ENCODE results near the gene CARD14. TPM values are rescaled to one million over a fixed set of nuclear protein-coding genes. Genes with fewer than 3 reads are reported as not detected.

The CARD14 gene
- polyA plus RNA-seq, 3 donors, result 0.11 to 0.27 (median 0.16) TPM

- WGBS (ENCODE audit: insufficient coverage), result 99% methylated on average over 7 of the region's 11 CpGs
Observed at GRCh38 chr17:80176757-80177156, 6.9 kb downstream of the CARD14 start.

GRCh38 chr17:80177986-80178595 lies 8.3 kb downstream of the CARD14 start:
- Mint-ChIP-seq H3K27me3 (ENCODE audit: low read depth in 3 of 3) (peaks cover 5 to 21% (median 10%) of the 10 kb centered on the region in 3 donors), H3K36me3 (no peaks in the 10 kb centered on the region), H3K4me3 (no peak overlapping the region), H3K4me1 (no peaks in the 10 kb centered on the region), H3K27ac (no peak overlapping the region), H3K9me3 (peaks cover 0 to 3% (median 0%) of the 10 kb centered on the region in 7 donors)
- H3K4me2 ChIP-seq (replicated peaks; ENCODE audit: extremely low read depth, low read length, poor library complexity, severe bottlenecking), result no peak overlapping the region
- no peaks in the 10 kb centered on the region for H3K27me3 ChIP-seq (ENCODE audit: control insufficient read depth in 2 of 2, insufficient read depth in 2 of 2, low read length in 2 of 2)
- no peaks in the 10 kb centered on the region for H3K9me3 ChIP-seq (replicated peaks in 1 of 2; ENCODE audit: control insufficient read depth in 1 of 2, insufficient read depth in 1 of 2, low read length in 2 of 2)
- H3K4me1 ChIP-seq (ENCODE audit: control insufficient read depth in 1 of 2, insufficient read depth in 2 of 2, low read length in 2 of 2), result no peaks in the 10 kb centered on the region
- no peak overlapping the region for H3K4me3 ChIP-seq (replicated peaks in 1 of 3; ENCODE audit: low read depth in 2 of 3, low read length in 3 of 3)
- H3K9ac ChIP-seq (ENCODE audit: insufficient read depth, low read length, poor library complexity, severe bottlenecking), result no peak overlapping the region
- WGBS (ENCODE audit: insufficient coverage), result 90% methylated on average over 18 of the region's 21 CpGs
- H3K36me3 ChIP-seq (replicated peaks in 1 of 2; ENCODE audit: control insufficient read depth in 1 of 2, insufficient read depth in 2 of 2, low read length in 2 of 2), result no peaks in the 10 kb centered on the region
- no peak overlapping the region for H3K27ac ChIP-seq (ENCODE audit: low read depth in 1 of 2, low read length in 2 of 2)
- DNase-seq, result no peak
- H2AFZ ChIP-seq (ENCODE audit: insufficient read depth, low read depth, low read length, poor library complexity, severe bottlenecking), result no peak overlapping the region
- no peaks in the 10 kb centered on the region for H4K20me1 ChIP-seq (ENCODE audit: insufficient read depth, low read length)
- intact Hi-C loops (cut with micrococcal nuclease), result no loop called here
- no peak for TF ChIP-seq CTCF (IDR thresholded peaks at IDR 0.05)
- no peaks in the 10 kb centered on the region for H3K79me2 ChIP-seq (ENCODE audit: insufficient read depth, low read length)

More at GRCh38 chr17:80176757-80177156, 6.9 kb downstream of the CARD14 start:
- no peak for DNase-seq
- no peak overlapping the region for H3K4me2 ChIP-seq (replicated peaks; ENCODE audit: extremely low read depth, low read length, poor library complexity, severe bottlenecking)
- no peak overlapping the region for H3K4me3 ChIP-seq (replicated peaks in 1 of 3; ENCODE audit: low read depth in 2 of 3, low read length in 3 of 3)
- Mint-ChIP-seq H3K27me3 (ENCODE audit: low read depth in 3 of 3) (peaks cover 3 to 23% (median 10%) of the 10 kb centered on the region in 3 donors), H3K4me3 (no peak overlapping the region), H3K4me1 (no peaks in the 10 kb centered on the region), H3K27ac (peak overlapping the region in 1 of 7 donors; percentile 57), H3K36me3 (no peaks in the 10 kb centered on the region), H3K9me3 (peaks cover 0 to 3% (median 0%) of the 10 kb centered on the region in 7 donors)
- H3K36me3 ChIP-seq (replicated peaks in 1 of 2; ENCODE audit: control insufficient read depth in 1 of 2, insufficient read depth in 2 of 2, low read length in 2 of 2), result no peaks in the 10 kb centered on the region
- no peaks in the 10 kb centered on the region for H4K20me1 ChIP-seq (ENCODE audit: insufficient read depth, low read length)
- no peak overlapping the region for H3K27ac ChIP-seq (ENCODE audit: low read depth in 1 of 2, low read length in 2 of 2)
- intact Hi-C loops (cut with micrococcal nuclease), result no loop called here
- no peak for TF ChIP-seq CTCF (IDR thresholded peaks at IDR 0.05)
- H3K27me3 ChIP-seq (ENCODE audit: control insufficient read depth in 2 of 2, insufficient read depth in 2 of 2, low read length in 2 of 2), result no peaks in the 10 kb centered on the region
- H3K9ac ChIP-seq (ENCODE audit: insufficient read depth, low read length, poor library complexity, severe bottlenecking), result no peak overlapping the region
- H2AFZ ChIP-seq (ENCODE audit: insufficient read depth, low read depth, low read length, poor library complexity, severe bottlenecking), result no peak overlapping the region
- no peaks in the 10 kb centered on the region for H3K4me1 ChIP-seq (ENCODE audit: control insufficient read depth in 1 of 2, insufficient read depth in 2 of 2, low read length in 2 of 2)
- no peaks in the 10 kb centered on the region for H3K79me2 ChIP-seq (ENCODE audit: insufficient read depth, low read length)
- H3K9me3 ChIP-seq (replicated peaks in 1 of 2; ENCODE audit: control insufficient read depth in 1 of 2, insufficient read depth in 1 of 2, low read length in 2 of 2), result no peaks in the 10 kb centered on the region
